SK-N-SH (cell line): Measurements from ENCODE around the gene TRPC4AP.
"Not testable (repeated sequence)": the region's sequence is repeated elsewhere in the genome, so short reads cannot be mapped to it uniquely, and the experiment has no call there.

ENCODE experiments used
- CHD2 ChIP-seq: fragments of 150-350 bp; IDR thresholded peaks from 2 replicates; pipeline ENCODE4 v1.6.1; 2018; ENCODE audit warnings: low read length; ENCODE audit not compliant: partially characterized antibody
- CTCF ChIP-seq: fragments of 200-600 bp; sonication (generic); IDR thresholded peaks from 2 replicates; pipeline ENCODE4 v1.6.1; 2017; ENCODE audit warnings: antibody characterized with exemption, mild to moderate bottlenecking, moderate library complexity
- EZH2phosphoT487 ChIP-seq: fragments of 200-600 bp; sonication (generic); IDR thresholded peaks from 2 replicates; pipeline ENCODE4 v1.6.1; 2017; ENCODE audit warnings: low read depth, mixed run types, mild to moderate bottlenecking, antibody characterized with exemption, moderate library complexity, borderline replicate concordance
- FOSL2 ChIP-seq: IDR thresholded peaks from 2 replicates; pipeline ENCODE4 v1.4.0; 2012; ENCODE audit warnings: low read depth, mild to moderate bottlenecking, moderate library complexity, borderline replicate concordance
- FOXM1 ChIP-seq: IDR thresholded peaks from 2 replicates; pipeline ENCODE4 v1.4.0; 2012; ENCODE audit warnings: low read depth, mild to moderate bottlenecking
- NFIC ChIP-seq: IDR thresholded peaks from 2 replicates; pipeline ENCODE4 v1.4.0; 2012; ENCODE audit warnings: borderline replicate concordance
- PBX3 ChIP-seq: IDR thresholded peaks from 2 replicates; pipeline ENCODE4; 2012
- POLR2AphosphoS5 ChIP-seq: IDR thresholded peaks from 2 replicates; pipeline ENCODE4 v1.6.1; 2012; ENCODE audit warnings: low read depth, low read length
- RAD21 ChIP-seq: IDR thresholded peaks from 2 replicates; pipeline ENCODE4 v1.6.1; 2012; ENCODE audit warnings: mild to moderate bottlenecking, low read length
- REST ChIP-seq: IDR thresholded peaks from 2 replicates; pipeline ENCODE4 v1.6.1; 2012; ENCODE audit warnings: mild to moderate bottlenecking, low read depth, low read length, moderate library complexity
- RFX5 ChIP-seq: IDR thresholded peaks from 2 replicates; pipeline ENCODE4 v1.6.1; 2012; ENCODE audit warnings: mild to moderate bottlenecking, improper control_type of control experiment, low read length
- TEAD4 ChIP-seq: IDR thresholded peaks from 2 replicates; pipeline ENCODE4 v1.4.0; 2012; ENCODE audit warnings: mild to moderate bottlenecking, borderline replicate concordance; ENCODE audit not compliant: insufficient read depth
- USF1 ChIP-seq: IDR thresholded peaks from 2 replicates; pipeline ENCODE4 v1.4.0; 2012; ENCODE audit warnings: low read depth, borderline replicate concordance
- USF2 ChIP-seq: fragments of 150-350 bp; IDR thresholded peaks from 2 replicates; pipeline ENCODE4 v1.6.1; 2017; ENCODE audit warnings: antibody characterized with exemption, low read length, low read depth, borderline replicate concordance

GRCh38 chr20:35071436-35072153 lies 21.0 kb downstream of the TRPC4AP start:
- TF ChIP-seq USF2, EZH2phosphoT487, RFX5, FOXM1, USF1, CTCF, TEAD4, FOSL2, NFIC, POLR2AphosphoS5, REST, CHD2, PBX3, RAD21: not testable (repeated sequence)
